Naive thymus-derived CD4-positive, alpha-beta T cell (primary cell): ENCODE data around the gene PIK3C3. TPM values are rescaled to one million over a fixed set of nuclear protein-coding genes. Genes with fewer than 3 reads are reported as not detected.
A peak's percentile ranks its signal among the peaks of the same experiment; 100 is the strongest.

ENCODE experiments used
- ATAC-seq: fragments of 150-1000 bp; cut with Tn5 transposase; 2 replicates; pipeline ENCODE4 v1.10.0; 2021; ENCODE audit warnings: mild to moderate bottlenecking, moderate library complexity
- CTCF ChIA-PET: fragments of 350-600 bp; sonication (Branson Sonifier 250); formaldehyde crosslinking; loops from one replicate; lab custom pipeline; 2021; ENCODE audit warnings: antibody characterized with exemption; lab: Charles Lee
- POLR2A ChIA-PET: fragments of 350-600 bp; sonication (Branson Sonifier 250); formaldehyde crosslinking; loops from one replicate; lab custom pipeline; 2021; ENCODE audit warnings: antibody characterized with exemption, inconsistent platforms; lab: Charles Lee
- DNase-seq, 9 donors: peaks; one replicate each; pipeline versions ENCODE4 v3.0.0 to v3.0.0-alpha.2; 2020 to 2022; ENCODE audit warnings: mixed read lengths in 1 of 9
- H3K27ac ChIP-seq: one replicate; pipeline ENCODE4 v1.7.0; 2013; ENCODE audit warnings: mild to moderate bottlenecking, low read depth, low read length, moderate library complexity
- H3K27me3 ChIP-seq, 2 donors: one replicate each; pipeline ENCODE4 v1.7.0; 2013; ENCODE audit warnings: low read length in 2 of 2, mild to moderate bottlenecking in 2 of 2, moderate library complexity in 2 of 2; ENCODE audit not compliant: control insufficient read depth in 2 of 2, insufficient read depth in 2 of 2
- H3K36me3 ChIP-seq, 3 experiments: 1 replicate in 2 of 3; 2 replicates in 1 of 3; pipeline ENCODE4 v1.7.0; 2013; ENCODE audit warnings: low read length in 3 of 3, mild to moderate bottlenecking in 3 of 3, moderate library complexity in 1 of 3; ENCODE audit not compliant: insufficient read depth in 3 of 3, control insufficient read depth in 2 of 3
- H3K4me1 ChIP-seq, 2 donors: one replicate each; pipeline ENCODE4 v1.7.0; 2013; ENCODE audit warnings: low read length in 2 of 2, mild to moderate bottlenecking in 2 of 2, moderate library complexity in 1 of 2; ENCODE audit not compliant: control insufficient read depth in 2 of 2, insufficient read depth in 2 of 2
- H3K4me3 ChIP-seq: 2 replicates; pipeline ENCODE4 v1.7.0; 2013; ENCODE audit warnings: mild to moderate bottlenecking, low read length
- H3K9me3 ChIP-seq, 3 experiments: 1 replicate in 2 of 3; 2 replicates in 1 of 3; pipeline ENCODE4 v1.7.0; 2013; ENCODE audit warnings: low read length in 3 of 3; ENCODE audit not compliant: control insufficient read depth in 2 of 3
- H3K27ac Mint-ChIP-seq, 9 donors: one replicate each; pipeline ENCODE4 v1.8.0; 2020 to 2022; ENCODE audit warnings: mixed read lengths in 9 of 9, mild to moderate bottlenecking in 8 of 9, moderate library complexity in 5 of 9, inconsistent platforms in 2 of 9
- H3K27me3 Mint-ChIP-seq, 5 donors: one replicate each; pipeline ENCODE4 v1.8.0; 2021 to 2022; ENCODE audit warnings: mixed read lengths in 5 of 5, mild to moderate bottlenecking in 1 of 5
- H3K36me3 Mint-ChIP-seq, 5 donors: one replicate each; pipeline ENCODE4 v1.8.0; 2020 to 2022; ENCODE audit warnings: mixed read lengths in 5 of 5, mild to moderate bottlenecking in 3 of 5, inconsistent platforms in 1 of 5
- H3K4me1 Mint-ChIP-seq, 7 donors: one replicate each; pipeline ENCODE4 v1.8.0; 2020 to 2022; ENCODE audit warnings: mixed read lengths in 7 of 7, mild to moderate bottlenecking in 3 of 7, inconsistent platforms in 1 of 7
- H3K4me3 Mint-ChIP-seq, 10 donors: one replicate each; pipeline ENCODE4 v1.8.0; 2020 to 2022; ENCODE audit warnings: mild to moderate bottlenecking in 10 of 10, mixed read lengths in 10 of 10, moderate library complexity in 6 of 10, inconsistent platforms in 2 of 10
- H3K9me3 Mint-ChIP-seq, 11 donors: one replicate each; pipeline ENCODE4 v1.8.0; 2020 to 2022; ENCODE audit warnings: mixed read lengths in 11 of 11, mild to moderate bottlenecking in 4 of 11, inconsistent platforms in 1 of 11, moderate library complexity in 1 of 11
- intact Hi-C, 2 donors: fragments of 100-400 bp; cut with micrococcal nuclease; formaldehyde crosslinking; loops; one replicate each; pipeline ENCODE4 v1.15.1; 2023
- polyA plus RNA-seq, 2 donors: library from polyadenylated mRNA; unstranded; fragments of 300-500 nt; fragmentation: Illumina TruSeq; gene quantifications; one replicate each; pipeline ENCODE4 v1.2.3, GENCODE V29; 2021
- total RNA-seq, 6 experiments: library from RNA in 5 of 6; stranded (reverse) in 5 of 6; gene quantifications; 1 replicate in 5 of 6; 2 replicates in 1 of 6; pipeline ENCODE4 v1.2.3 and lab custom pipeline; 2021 to 2026

The PIK3C3 gene
- total and polyA plus RNA-seq, 7 experiments from 2014 or later, result 30.6 to 76.9 (median 58.6) TPM

DNA sequence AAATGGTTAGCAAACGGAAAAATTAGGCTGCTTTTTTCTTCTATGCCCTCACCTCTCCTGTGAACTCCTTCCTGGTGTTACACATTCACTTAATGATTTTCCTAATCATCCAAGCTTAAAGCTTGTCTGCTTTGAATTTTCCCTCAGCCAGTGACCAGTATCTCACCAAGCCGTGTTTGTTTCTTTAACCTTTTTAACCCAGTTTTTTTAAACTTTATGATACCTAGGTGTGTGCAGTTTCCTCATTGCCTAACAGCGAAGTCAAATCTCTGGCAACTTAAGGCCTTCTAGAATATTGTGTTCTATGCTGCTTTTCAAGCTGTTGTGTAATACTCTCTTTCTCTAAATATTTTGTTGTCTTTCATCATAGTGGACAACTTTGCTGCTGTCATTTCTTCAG lies 113.0 kb downstream of the PIK3C3 start:
- no peak for ATAC-seq
- ChIA-PET CTCF (interaction anchor here (1.6 kb wide), 1 partner anchor 14 kb away, joined by 7 read pairs; no protein-coding TSS in a partner anchor), POLR2A (no interaction called here)
- H3K27me3 Mint-ChIP-seq, result no peaks in the 10 kb centered on the region
- H3K36me3 Mint-ChIP-seq, result peaks cover 16 to 64% (median 57%) of the 10 kb centered on the region in 5 donors
- no peak overlapping the region for H3K27ac Mint-ChIP-seq
- H3K27me3 ChIP-seq, result no peaks in the 10 kb centered on the region
- H3K9me3 ChIP-seq, result no peaks in the 10 kb centered on the region
- DNase-seq, result no peak
- intact Hi-C loops, result no loop called here
- no peak overlapping the region for H3K27ac ChIP-seq
- no peak overlapping the region for H3K4me3 ChIP-seq
- H3K36me3 ChIP-seq, result peaks cover 9 to 24% (median 12%) of the 10 kb centered on the region in 3 experiments
- peaks cover 0 to 12% (median 0%) of the 10 kb centered on the region in 7 donors for H3K4me1 Mint-ChIP-seq
- H3K4me1 ChIP-seq, result no peaks in the 10 kb centered on the region
- no peak overlapping the region for H3K4me3 Mint-ChIP-seq
- H3K9me3 Mint-ChIP-seq, result no peaks in the 10 kb centered on the region

DNA sequence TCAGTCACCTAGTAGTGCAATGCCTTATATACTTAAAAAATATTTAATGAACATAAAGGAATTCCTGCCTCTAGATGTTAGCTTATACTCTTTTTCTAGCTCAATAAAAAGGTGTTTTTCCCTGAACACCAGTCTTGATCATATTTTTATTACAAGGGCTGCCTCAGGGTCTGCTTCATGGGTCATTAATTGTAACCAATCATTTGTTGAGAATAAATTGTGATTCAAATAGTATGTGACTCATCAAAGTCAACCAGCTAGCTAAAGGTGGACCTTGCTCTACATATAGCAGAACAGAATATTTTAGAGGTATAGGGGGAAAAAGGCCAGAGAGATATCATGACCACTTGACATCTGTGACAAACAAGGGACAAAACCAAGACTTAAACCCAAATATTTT lies 114.0 kb downstream of the PIK3C3 start:
- H3K4me3 ChIP-seq, result no peak overlapping the region
- no peaks in the 10 kb centered on the region for H3K27me3 Mint-ChIP-seq
- H3K27ac Mint-ChIP-seq, result no peak overlapping the region
- POLR2A ChIA-PET, result no interaction called here
- no peak for DNase-seq
- CTCF ChIA-PET, result interaction anchor here (0.6 to 1.6 kb wide), 2 partner anchors 15 to 430 kb away, joined by 3 to 7 read pairs; no protein-coding TSS in a partner anchor
- H3K9me3 Mint-ChIP-seq, result no peaks in the 10 kb centered on the region
- H3K4me1 ChIP-seq, result no peaks in the 10 kb centered on the region
- peaks cover 0 to 12% (median 2%) of the 10 kb centered on the region in 7 donors for H3K4me1 Mint-ChIP-seq
- no peak overlapping the region for H3K27ac ChIP-seq
- peaks cover 16 to 70% (median 59%) of the 10 kb centered on the region in 5 donors for H3K36me3 Mint-ChIP-seq
- no peak for ATAC-seq
- no peaks in the 10 kb centered on the region for H3K27me3 ChIP-seq
- H3K9me3 ChIP-seq, result no peaks in the 10 kb centered on the region
- no peak overlapping the region for H3K4me3 Mint-ChIP-seq
- intact Hi-C loops, result no loop called here
- peaks cover 9 to 24% (median 12%) of the 10 kb centered on the region in 3 experiments for H3K36me3 ChIP-seq

DNA sequence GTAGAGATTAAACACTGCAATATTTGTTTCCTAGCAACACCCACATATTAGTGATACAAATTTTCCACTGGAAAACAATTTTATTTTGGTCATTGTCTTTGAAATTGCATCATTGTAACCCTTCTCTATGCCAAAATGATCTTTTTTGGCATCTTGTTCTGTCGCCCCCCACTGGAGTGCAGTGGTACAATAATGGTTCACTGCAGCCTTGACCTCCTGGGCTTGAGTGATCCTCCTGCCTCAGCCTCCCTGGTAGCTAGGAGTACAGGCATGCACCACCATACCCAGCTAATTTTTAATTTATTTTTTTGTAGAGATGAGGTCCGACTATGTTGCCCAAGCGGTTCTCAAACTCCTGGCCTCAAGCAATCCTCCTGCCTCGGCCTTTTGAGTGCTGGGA lies 117.4 kb downstream of the PIK3C3 start:
- Mint-ChIP-seq H3K4me1 (peaks cover 0 to 11% (median 2%) of the 10 kb centered on the region in 7 donors), H3K4me3 (no peak overlapping the region), H3K27ac (no peak overlapping the region), H3K27me3 (no peaks in the 10 kb centered on the region), H3K36me3 (peaks cover 14 to 64% (median 53%) of the 10 kb centered on the region in 5 donors), H3K9me3 (no peaks in the 10 kb centered on the region)
- H3K4me3 ChIP-seq, result no peak overlapping the region
- POLR2A ChIA-PET, result no interaction called here
- ATAC-seq (no peak), DNase-seq (no peak)
- H3K4me1 ChIP-seq, result no peaks in the 10 kb centered on the region
- intact Hi-C loops, result no loop called here
- H3K27me3 ChIP-seq, result no peaks in the 10 kb centered on the region
- CTCF ChIA-PET, result no interaction called here
- no peaks in the 10 kb centered on the region for H3K9me3 ChIP-seq
- H3K36me3 ChIP-seq, result peaks cover 12 to 13% (median 13%) of the 10 kb centered on the region in 3 experiments
- H3K27ac ChIP-seq, result no peak overlapping the region

DNA sequence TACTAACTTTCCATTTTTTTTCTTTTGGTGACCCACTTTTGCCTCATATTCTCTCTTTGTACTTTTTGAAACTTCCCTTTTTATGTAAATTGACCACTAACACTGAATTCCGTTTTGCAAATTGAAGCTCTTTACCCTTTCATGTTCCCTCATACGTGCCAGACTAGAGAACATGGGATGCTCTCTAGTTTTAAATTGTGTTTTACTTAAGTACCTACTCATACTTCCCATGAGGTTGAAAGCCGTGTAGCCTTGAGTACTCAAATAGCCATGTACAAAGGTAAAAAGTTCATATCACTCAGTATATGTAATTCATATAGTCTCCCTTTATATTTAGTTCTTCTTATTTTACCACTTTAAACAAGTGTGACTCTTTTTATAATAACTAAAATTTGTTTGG lies 119.7 kb downstream of the PIK3C3 start:
- peaks cover 0 to 14% (median 2%) of the 10 kb centered on the region in 7 donors for H3K4me1 Mint-ChIP-seq
- H3K36me3 Mint-ChIP-seq, result peaks cover 19 to 60% (median 52%) of the 10 kb centered on the region in 5 donors
- intact Hi-C loops, result no loop called here
- no peak overlapping the region for H3K4me3 ChIP-seq
- no peak for ATAC-seq
- H3K4me1 ChIP-seq, result no peaks in the 10 kb centered on the region
- H3K27ac ChIP-seq, result no peak overlapping the region
- POLR2A ChIA-PET, result no interaction called here
- CTCF ChIA-PET, result no interaction called here
- H3K27me3 ChIP-seq, result no peaks in the 10 kb centered on the region
- no peak overlapping the region for H3K4me3 Mint-ChIP-seq
- no peak for DNase-seq
- peak overlapping the region in 1 of 9 donors; percentile 33 for H3K27ac Mint-ChIP-seq
- H3K27me3 Mint-ChIP-seq, result no peaks in the 10 kb centered on the region
- no peaks in the 10 kb centered on the region for H3K9me3 Mint-ChIP-seq
- H3K36me3 ChIP-seq, result peaks cover 0 to 18% (median 9%) of the 10 kb centered on the region in 3 experiments
- H3K9me3 ChIP-seq, result no peaks in the 10 kb centered on the region

DNA sequence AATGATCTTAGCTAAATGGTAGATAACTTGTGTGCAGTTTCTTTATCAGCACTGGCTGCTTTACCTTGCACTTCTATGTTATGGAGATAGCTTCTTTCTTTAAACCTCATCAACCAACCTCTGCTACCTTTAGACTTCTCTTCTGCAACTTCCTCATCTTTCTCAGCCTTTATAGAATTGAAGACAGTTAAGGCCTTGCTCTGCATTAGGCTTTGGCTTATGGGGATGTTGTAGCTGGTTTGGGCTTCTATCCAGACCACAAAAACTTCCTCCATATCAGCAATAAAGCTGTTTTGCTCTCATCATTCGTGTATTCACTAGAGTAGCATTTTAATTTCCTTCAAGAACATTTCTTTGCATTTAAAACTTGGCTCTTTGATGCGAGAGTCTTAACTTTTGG lies 123.7 kb downstream of the PIK3C3 start:
- Mint-ChIP-seq H3K27me3 (no peaks in the 10 kb centered on the region), H3K9me3 (no peaks in the 10 kb centered on the region), H3K27ac (peak overlapping the region in 1 of 9 donors; percentile 14), H3K4me1 (peaks cover 0 to 25% (median 0%) of the 10 kb centered on the region in 7 donors), H3K36me3 (peaks cover 26 to 68% (median 63%) of the 10 kb centered on the region in 5 donors), H3K4me3 (no peak overlapping the region)
- intact Hi-C loops, result no loop called here
- Histone ChIP-seq H3K4me3 (no peak overlapping the region), H3K27ac (no peak overlapping the region), H3K36me3 (peaks cover 0 to 27% (median 4%) of the 10 kb centered on the region in 3 experiments), H3K27me3 (no peaks in the 10 kb centered on the region), H3K4me1 (no peaks in the 10 kb centered on the region), H3K9me3 (no peaks in the 10 kb centered on the region)
- ATAC-seq (no peak), DNase-seq (no peak)
- ChIA-PET POLR2A (no interaction called here), CTCF (no interaction called here)

DNA sequence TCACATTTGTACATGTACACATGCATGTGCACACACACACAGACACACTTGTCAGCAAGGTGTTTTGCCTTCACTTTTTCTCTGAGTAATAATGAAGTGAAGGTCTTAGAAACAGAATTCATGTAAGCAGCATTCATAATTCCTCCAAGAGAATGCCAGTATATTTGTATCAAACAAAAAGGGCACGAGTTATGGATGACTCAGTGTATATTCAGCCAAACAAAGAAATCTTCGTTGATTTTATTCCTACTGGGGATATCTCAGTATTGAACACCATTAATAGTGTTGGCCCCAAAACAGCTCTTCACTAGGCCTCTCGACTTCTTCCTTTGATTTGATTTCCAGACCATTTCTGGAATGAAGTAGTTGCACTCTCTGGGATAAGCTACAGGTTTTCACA lies 125.3 kb downstream of the PIK3C3 start:
- ATAC-seq (no peak), DNase-seq (no peak)
- Mint-ChIP-seq H3K27me3 (no peaks in the 10 kb centered on the region), H3K4me3 (no peak overlapping the region), H3K36me3 (peaks cover 26 to 65% (median 63%) of the 10 kb centered on the region in 5 donors), H3K4me1 (peaks cover 0 to 27% (median 0%) of the 10 kb centered on the region in 7 donors), H3K27ac (no peak overlapping the region), H3K9me3 (peaks cover 0 to 2% (median 0%) of the 10 kb centered on the region in 11 donors)
- Histone ChIP-seq H3K9me3 (no peaks in the 10 kb centered on the region), H3K27ac (no peak overlapping the region), H3K27me3 (no peaks in the 10 kb centered on the region), H3K4me1 (no peaks in the 10 kb centered on the region), H3K4me3 (no peak overlapping the region), H3K36me3 (peaks cover 0 to 30% (median 4%) of the 10 kb centered on the region in 3 experiments)
- ChIA-PET CTCF (interaction anchor here (0.6 kb wide), 1 partner anchor 33 kb away, joined by 3 read pairs; no protein-coding TSS in a partner anchor), POLR2A (no interaction called here)
- intact Hi-C loops, result no loop called here
